HG03139 (cell line): ENCODE results near the gene KRTAP4-11.
"Not testable (repeated sequence)": the region's sequence is repeated elsewhere in the genome, so short reads cannot be mapped to it uniquely, and the experiment has no call there.

Experiments used
- ATAC-seq: cut with Tn5 transposase; IDR thresholded peaks from one replicate; pipeline ENCODE4 v1.9.1; 2021; ENCODE audit not compliant: unreplicated experiment

The KRTAP4-11 gene

DNA sequence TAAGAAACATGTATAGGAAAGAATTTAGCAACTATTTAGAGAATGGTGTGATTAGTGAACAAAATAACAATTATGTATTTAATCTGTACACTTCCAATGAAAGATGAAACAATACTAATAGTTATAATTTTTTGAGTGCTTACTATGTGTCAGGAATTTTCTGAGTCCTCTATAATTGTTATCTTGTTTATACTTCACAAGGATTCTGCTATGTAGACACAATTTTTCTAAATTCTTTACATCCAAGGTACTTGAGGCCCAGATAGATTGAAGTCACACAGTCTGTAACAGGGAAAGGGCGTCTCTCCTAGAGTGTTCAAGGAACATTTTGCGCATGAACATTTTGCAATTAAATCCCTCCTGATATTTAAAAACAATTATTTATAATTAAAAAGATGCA lies 6.9 kb upstream of the KRTAP4-11 start:
- no peak for ATAC-seq

DNA sequence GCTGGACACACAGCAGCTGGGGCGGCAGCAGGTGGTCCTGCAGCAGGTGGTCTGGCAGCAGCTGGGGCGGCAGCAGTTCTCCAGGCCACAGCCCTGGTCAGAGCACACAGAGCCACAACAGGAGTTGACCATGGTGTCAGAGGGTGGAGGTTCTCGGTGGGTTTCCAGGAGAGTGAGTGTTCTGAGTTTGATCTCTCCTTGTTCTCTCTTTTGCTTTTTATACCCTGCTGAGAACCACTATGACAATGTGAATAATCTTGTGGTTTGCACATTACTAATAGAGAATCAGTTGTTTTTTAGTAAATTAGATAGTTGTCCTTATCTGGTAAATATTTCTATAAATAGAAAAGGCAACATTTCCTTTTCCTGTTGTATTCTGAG lies 5.8 kb upstream of the KRTAP4-11 start, which contains the start of gene KRTAP4-12:
KRTAP4-12 (minus strand) TSS at position 192 of the 381 bp plus-strand sequence; CDS start at position 132, 60 bp downstream.
- not testable (repeated sequence) for ATAC-seq

DNA sequence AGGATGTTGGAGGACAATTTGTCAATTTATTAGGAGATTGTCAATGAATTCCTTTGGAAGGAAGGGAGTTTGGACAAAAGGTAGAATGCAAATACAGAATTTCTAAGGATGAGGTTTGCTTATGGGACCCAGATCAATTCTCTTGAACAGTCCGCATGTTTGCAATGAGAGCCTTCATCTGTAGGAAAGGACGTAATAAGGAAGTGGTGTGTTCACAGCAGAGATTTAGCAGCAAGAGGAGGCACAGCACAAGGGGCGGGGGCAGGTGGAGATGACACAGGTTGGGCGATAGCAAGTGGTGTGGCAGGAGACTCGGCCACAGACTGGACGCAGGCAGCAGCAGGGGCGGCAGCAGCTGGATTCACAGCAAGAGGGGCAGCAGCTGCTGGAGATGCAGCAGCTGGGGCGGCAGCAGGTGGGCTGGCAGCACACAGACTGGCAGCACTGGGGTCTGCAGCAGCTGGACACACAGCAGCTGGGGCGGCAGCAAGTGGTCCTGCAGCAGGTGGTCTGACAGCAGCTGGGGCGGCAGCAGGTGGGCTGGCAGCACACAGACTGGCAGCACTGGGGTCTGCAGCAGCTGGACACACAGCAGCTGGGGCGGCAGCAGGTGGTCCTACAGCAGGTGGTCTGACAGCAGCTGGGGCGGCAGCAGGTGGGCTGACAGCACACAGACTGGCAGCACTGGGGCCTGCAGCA lies 5.3 kb upstream of the KRTAP4-11 start:
- not testable (repeated sequence) for ATAC-seq

DNA sequence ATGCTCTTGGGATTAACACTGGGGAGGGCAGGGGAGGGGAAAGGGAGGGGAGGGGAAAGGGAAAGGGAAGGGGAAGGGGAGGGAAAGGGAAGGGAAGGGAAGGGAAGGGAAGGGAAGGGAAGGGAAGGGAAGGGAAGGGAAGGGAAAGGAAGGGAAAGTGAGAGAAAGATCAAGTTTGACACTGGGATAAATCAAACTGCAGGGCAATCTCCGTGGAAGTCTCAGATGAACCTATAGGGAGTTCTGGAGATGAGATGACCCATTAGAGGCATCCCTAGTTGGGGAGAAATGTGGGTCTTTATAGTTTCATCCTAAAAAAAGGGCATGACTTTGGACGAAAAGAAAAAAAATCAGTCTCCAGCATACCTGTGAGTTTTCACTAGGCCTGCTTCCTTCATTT lies 3.6 kb upstream of the KRTAP4-11 start:
- no peak for ATAC-seq

DNA sequence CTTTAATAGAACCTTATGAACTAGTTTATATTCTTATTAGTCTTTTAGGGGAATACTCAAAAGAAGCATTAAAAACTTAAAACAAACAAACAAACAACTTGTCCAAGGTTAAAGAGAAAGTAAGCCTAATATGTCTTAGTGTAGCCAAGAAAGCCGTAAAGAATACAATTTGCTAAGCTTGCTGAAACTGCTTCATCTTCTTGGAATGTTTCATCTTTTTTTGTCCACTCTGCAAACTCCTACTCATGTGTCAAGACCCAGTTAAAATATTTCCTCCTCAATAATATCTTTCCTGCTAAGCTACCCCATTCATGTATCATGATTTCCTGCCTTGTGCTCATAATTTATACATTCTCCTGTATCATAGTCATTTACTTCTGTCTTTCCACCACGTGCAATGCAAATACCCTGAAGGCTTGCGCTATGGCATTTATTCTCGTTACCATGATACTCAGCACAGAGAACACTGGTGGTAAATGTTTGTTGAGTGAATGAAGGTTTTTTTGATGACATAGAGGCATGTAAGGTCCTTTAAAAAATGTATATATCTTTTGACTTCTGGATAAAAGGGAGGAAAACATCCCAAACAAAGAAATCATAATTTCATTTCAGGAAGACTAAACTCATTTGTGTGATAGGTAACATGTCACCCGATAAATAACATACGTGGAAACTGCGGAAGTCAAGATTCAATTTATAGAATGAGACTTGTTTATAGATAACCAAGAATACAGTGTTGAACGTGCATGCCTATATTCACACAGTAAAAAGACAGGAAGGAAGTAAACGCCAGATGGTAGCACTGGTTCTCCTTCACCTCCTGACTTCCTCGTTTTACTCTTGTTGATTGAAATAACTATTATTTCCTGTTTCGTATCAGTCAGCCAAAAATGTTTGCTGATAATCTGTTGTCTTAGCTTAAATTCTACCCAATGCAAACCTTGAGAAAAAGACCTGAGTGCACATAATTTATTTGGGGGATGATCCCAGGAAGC lies 1.8 kb upstream of the KRTAP4-11 start:
- not testable (repeated sequence) for ATAC-seq

DNA sequence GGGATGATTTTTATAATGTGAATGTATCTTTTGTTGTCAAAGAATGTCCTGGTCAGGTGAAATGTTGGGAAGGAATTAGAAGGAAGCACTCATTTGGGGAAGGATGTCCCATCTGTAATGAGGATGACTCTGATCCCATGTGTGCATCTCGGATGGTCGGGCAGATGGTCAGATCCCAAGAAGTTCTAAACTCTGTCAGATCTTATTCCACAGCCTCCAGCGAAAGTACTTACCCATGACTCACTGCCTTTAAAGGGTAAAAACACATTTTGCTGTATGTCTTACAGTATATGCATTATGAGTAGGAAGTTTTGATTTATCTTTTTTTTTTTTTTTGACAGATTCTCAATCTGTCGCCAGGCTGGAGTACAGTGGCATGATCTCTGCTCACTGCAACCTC lies 548 bp upstream of the KRTAP4-11 start:
- no peak for ATAC-seq

DNA sequence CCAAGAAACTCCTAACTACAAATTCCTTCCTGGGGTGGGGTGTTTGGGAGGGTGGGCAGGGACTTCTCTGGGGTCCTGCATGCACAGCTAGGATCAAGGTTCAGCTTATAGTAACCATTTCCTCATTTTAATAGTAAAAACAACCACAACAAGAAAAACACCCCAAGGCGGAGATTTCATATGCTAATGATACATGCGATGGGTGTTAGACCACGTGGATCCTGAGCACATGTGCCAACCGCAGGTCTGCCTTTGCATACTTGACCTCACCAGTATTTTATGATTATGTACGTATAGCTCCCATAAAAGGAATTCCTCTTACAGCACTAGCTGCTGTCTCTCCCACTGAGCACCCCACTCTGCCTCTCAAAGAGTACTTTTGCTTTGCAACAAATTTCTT lies 1.9 kb downstream of the KRTAP4-11 start:
- ATAC-seq, result no peak

DNA sequence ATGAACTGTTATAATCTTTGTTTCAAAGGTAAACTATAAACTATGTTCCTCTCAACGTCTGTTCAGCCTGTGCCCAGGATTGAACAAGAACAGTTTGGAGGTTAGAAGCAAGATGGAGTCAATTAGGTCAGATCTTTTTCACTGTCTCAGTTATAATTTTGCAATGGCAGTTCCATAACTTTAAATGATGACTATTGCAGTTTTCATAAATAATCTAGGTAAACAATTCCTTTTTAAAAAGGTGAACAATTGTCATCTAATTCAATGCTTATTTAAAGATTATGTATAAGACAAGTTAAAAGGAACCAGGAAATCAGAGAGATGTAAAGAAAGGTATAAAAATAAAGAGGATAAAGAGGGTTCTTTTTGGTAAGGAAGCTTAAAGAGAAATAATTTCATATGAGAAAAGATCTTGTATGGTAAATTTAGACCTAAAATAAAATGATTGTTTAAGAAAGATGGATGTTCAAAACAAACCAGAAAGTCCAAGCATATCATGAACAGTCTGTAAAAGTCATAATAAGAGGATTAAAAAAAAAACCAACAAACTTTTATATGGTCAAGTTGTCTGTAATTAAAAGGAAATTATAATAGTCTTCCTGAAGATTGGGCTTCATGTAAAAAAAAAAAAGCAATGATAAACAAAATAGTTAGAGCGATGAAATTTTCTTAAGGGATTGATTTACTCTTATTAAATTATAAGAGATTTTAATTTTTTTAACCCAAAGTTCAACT lies 6.9 kb downstream of the KRTAP4-11 start:
- no peak for ATAC-seq

DNA sequence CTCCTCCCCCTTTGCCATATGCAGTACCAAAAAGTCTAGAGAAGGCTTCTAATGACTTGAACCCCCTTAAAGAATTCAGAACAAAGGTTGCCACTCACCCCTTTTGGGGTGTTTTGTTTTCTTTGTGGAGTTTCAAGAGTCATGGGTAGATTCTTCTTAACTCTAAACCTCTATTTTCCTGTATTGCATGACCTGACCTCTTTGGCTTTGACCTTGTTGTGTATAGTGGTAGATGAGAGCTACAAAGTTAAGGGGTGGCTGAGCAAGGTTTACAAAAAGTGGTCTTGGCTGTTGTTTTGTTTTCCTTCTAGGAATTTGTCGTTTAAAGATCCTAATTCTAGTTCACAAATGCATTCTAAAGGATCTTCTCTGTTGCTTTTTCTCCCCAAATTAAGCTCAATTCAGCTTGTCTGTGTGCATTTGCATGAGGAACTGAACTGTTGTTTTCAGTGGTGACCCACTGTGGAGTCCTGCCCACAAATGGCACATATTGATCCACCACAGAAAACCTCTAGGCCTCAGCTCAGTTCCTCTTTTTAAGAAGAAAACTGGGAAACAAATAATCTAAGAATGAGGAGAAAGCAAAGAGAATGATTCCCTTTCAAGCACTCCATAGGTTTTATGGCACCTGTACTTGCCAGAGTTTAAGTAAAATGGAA lies 9.3 kb downstream of the KRTAP4-11 start:
- not testable (repeated sequence) for ATAC-seq

DNA sequence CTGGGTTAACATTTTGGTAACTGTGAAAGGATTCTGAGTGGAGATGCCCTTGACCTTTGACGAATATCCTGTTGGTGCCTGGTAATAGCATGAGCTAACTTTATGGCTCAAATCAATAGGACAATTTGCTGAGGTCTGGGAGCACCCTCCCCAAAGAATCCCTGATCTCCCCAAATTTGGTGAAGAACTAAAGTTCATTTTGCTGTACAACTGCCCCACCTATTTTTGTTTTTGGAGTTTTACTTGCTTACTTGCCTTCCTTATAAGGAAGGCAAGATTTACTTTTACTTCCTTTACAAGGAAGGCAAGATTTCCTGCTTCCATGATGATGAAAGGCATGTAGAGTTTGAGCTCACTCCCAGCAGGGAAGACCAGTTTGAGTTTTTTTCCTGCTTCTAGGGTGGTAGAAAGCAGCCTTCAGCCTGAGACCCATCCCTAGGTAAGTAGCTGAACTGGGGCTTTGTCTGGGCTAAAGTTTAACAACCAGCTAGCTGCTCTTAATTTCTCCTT lies 10.2 kb downstream of the KRTAP4-11 start:
- ATAC-seq, result no peak

DNA sequence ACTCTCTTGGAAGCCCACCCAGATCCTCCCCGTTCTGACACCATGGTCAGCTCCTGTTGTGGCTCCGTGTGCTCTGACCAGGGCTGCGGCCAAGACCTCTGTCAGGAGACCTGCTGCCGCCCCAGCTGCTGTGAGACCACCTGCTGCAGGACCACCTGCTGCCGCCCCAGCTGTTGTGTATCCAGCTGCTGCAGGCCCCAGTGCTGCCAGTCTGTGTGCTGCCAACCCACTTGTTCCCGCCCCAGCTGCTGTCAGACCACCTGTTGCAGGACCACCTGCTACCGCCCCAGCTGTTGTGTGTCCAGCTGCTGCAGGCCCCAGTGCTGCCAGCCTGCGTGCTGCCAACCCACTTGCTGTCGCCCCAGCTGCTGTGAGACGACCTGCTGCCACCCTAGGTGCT lies 12.8 kb downstream of the KRTAP4-11 start, which contains the start of gene KRTAP4-9:
KRTAP4-9 (plus strand) TSS at position 43 of the 400 bp plus-strand sequence; CDS start at position 43, 0 bp downstream.
- ATAC-seq, result not testable (repeated sequence)

DNA sequence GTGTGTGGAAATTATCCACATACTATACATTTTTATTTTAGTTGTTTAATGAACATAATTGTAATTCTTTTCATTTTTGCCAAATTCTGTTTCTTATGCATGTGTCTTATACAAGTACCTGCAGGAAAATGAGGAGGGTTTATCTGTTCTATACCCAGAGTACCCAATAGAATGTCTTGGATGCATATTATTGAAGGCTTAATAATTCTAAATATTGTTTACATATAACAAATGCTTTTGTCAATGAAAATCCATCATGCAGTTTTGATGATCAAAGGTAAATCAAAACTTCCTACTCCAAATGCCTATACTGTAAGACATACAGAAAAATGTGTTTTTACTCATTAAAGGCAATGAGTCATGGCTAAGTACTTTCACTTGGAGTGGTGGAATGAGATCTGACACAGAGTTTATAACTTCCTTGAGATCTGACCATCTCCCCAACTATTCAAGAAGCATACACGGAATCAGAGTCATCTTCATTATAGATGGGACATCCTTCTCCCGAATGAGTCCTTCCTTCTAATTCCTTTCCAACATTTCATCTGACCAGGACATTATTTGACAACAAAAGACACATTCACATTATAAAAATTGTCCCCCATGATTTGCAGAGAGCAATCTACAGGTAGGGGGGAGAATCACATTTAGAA lies 13.7 kb downstream of the KRTAP4-11 start:
- ATAC-seq, result not testable (repeated sequence)

DNA sequence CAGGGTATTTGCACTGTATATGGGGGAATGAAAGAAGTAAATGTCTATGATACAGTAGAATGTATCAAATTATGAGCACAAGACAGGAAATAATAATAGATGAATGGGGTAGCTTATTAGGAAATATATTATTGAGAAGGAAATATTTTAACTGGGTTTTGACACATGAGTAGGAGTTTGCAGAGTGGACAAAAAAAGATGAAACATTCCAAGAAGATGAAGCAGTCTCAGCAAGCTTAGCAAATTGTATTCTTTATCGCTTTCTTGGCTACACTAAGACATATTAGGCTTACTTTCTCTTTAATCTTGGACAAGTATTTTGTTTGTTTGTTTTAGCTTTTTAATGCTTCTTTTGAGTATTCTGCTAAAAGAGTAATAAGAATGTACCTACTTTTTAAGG lies 14.3 kb downstream of the KRTAP4-11 start:
- no peak for ATAC-seq

DNA sequence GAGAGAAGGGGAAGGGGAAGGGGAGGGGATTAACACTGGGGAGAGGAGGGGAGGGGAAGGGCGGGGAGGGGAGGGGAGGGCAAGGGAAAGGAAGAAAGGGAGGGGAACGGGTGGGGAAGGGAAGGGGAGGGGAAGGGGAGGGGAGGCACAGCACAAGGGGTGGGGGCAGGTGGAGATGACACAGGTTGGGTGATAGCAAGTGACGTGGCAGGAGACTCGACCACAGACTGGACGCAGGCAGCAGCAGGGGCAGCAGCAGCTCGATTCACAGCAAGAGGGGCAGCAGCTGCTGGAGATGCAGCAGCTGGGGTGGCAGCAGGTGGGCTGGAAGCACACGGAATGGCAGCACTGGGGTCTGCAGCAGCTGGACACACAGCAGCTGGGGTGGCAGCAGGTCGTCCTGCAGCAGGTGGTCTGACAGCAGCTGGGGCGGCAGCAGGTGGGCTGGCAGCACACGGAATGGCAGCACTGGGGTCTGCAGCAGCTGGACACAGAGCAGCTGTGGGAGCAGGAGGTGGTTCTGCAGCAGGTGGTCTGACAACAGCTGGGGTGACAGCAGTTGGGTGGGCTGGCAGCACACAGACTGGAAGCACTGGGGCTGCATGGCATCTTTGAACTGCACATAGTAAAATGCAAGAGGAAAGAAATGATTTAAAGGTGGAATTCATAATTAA lies 16.4 kb downstream of the KRTAP4-11 start, which contains the start of gene KRTAP4-16:
KRTAP4-16 (minus strand) TSS at position 624 of the 674 bp plus-strand sequence; CDS start at position 624, 0 bp downstream.
- ATAC-seq, result no peak

DNA sequence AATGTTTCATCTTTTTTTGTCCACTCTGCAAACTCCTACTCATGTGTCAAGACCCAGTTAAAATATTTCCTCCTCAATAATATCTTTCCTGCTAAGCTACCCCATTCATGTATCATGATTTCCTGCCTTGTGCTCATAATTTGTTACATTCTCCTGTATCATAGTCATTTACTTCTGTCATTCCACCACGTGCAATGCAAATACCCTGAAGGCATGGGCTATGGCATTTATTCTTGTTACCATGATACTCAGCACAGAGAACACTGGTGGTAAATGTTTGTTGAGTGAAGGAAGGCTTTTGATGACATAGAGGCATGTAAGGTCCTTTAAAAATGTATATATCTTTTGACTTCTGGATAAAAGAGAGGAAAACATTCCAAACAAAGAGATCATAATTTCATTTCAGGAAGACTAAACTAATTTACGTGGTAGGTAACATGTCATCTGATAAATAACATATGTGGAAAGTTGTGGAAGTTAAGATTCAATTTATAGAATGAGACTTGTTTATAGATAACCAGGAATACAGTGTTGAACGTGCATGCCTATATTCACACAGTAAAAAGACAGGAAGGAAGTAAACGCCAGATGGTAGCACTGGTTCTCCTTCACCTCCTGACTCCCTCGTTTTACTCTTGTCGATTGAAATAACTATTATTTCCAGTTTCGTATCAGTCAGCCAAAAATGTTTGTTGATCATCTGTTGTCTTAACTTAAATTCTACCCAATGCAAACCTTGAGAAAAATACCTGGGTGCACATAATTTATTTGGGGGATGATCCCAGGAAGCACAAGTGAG lies 18.3 kb downstream of the KRTAP4-11 start:
- not testable (repeated sequence) for ATAC-seq

DNA sequence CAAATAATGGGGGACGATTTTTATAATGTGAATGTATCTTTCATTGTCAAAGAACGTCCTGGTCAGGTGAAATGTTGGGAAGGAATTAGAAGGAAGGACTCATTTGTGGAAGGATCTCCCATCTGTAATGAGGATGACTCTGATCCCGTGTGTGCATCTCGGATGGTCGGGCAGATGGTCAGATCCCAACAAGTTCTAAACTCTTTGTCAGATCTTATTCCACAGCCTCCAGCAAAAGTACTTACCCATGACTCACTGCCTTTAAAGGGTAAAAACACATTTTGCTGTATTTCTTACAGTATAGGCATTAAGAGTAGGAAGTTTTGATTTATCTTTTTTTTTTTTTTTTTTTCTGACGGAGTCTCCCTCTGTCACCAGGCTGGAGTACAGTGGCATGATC lies 19.7 kb downstream of the KRTAP4-11 start:
- no peak for ATAC-seq

DNA sequence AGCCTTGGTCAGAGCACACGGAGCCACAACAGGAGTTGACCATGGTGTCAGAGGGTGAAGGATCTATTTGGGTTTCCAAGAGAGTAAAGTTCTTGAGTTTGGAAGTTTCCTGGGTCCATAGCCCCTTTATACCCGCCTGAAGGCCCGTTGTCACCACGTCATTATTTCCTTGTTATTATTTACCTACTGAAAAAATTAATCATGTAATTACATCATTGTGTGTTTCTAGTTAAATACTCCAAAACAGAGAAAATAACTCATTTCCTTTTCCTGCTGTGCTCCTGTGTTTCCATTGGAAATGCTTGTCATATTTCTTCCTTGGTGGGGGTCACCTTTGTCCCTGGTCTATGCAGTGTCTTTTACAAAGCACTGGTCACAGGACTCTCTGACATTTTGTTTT lies 20.1 kb downstream of the KRTAP4-11 start, which contains the start of gene KRTAP4-8:
KRTAP4-8 (minus strand) TSS at position 101 of the 400 bp plus-strand sequence; CDS start at position 43, 58 bp downstream.
- no peak for ATAC-seq

DNA sequence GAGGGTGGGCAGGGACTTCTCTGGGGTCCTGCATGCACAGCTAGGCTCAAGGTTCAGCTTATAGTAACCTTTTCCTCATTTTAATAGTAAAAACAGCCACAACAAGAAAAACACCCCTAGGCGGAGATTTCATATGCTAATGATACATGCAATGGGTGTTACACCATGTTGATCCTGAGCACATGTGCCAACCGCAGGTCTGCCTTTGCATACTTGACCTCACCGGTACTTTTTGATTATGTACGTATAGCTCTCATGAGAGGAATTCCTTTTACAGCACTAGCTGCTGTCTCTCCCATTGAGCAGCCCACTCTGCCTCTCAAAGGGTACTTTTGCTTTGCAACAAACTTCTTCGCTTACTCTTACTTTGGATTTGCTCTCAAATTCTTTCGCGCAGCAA lies 22.1 kb downstream of the KRTAP4-11 start:
- ATAC-seq, result no peak
